AG10803 (cell line): ENCODE measurements around the gene ADAMTS18.

Experiments
- DNase-seq: peaks from one replicate; pipeline ENCODE4 v3.0.0; 2010; ENCODE audit warnings: low read depth
- H3K4me3 ChIP-seq: 2 replicates; pipeline ENCODE4 v1.5.1; 2011; ENCODE audit warnings: mild to moderate bottlenecking, low read length, control low read depth
- CTCF ChIP-seq: conservative IDR thresholded peaks from 2 replicates; pipeline ENCODE4 v1.5.1; 2011; ENCODE audit warnings: mild to moderate bottlenecking, low read length, control low read depth, inconsistent platforms

The ADAMTS18 gene

GRCh38 chr16:77331043-77331442 is 103.8 kb downstream of the ADAMTS18 start:
- no peak for TF ChIP-seq CTCF
- DNase-seq = no peak
- H3K4me3 ChIP-seq = no peak overlapping the region

DNA sequence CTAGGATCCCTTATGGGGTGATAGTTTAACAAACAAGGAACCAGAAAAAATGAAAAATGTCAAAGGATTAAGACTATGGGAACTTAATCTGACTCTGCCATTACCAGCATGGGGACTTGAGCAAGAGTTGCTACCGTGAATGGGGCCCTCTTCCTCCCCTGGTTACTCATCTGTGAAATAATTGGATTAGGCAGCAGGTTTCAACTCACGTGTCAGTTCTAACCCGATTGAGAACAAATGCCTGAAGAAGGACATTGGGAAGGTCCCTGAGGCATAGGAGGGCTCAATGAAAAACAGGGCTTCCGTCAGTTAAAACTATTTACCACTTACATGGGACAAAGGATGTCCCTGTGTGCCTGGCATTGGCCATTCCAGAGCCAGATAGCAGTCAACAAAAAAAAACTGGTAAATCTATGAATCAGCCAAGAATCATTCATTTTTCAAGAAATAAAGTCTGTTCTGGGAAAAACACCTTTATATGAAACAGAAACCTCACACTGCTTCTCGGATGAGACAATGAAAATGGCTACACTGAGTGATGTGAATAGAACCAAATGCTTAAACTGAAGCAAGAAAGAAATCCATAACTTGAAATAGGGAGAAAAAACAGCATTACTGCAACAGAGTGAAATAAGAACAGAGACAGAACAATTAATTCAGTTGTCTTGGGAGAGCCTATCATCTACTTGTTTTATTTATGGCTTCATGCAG is 104.3 kb downstream of the ADAMTS18 start:
- no peak overlapping the region for H3K4me3 ChIP-seq
- DNase-seq = no peak
- no peak for TF ChIP-seq CTCF

DNA sequence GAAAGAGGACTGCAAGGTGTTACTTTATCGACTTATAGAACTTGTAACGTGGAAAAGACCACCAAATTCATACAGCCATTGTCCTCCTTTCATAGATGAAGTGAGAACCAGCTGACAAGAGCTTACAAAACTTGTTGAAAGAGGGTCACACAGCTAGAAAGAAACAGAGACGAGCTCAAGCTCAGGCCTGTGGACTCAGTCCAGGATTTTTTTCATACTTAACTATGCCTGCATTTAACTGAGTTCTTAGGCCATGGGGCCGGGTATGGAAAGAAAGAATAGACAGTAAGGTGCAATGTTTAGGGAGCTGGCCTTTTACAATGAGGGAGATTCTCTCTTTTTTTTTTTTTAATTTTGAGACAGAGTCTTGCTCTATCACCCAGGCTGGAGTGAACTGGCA is 106.1 kb downstream of the ADAMTS18 start:
- no peak overlapping the region for H3K4me3 ChIP-seq
- no peak for DNase-seq
- TF ChIP-seq CTCF = no peak

- no peak for TF ChIP-seq CTCF
- DNase-seq = no peak
- H3K4me3 ChIP-seq = no peak overlapping the region
These were observed 106.6 kb downstream of the ADAMTS18 start for GRCh38 chr16:77328274-77328673.

GRCh38 chr16:77327717-77328116 is 107.1 kb downstream of the ADAMTS18 start:
- no peak overlapping the region for H3K4me3 ChIP-seq
- DNase-seq = no peak
- no peak for TF ChIP-seq CTCF

DNA sequence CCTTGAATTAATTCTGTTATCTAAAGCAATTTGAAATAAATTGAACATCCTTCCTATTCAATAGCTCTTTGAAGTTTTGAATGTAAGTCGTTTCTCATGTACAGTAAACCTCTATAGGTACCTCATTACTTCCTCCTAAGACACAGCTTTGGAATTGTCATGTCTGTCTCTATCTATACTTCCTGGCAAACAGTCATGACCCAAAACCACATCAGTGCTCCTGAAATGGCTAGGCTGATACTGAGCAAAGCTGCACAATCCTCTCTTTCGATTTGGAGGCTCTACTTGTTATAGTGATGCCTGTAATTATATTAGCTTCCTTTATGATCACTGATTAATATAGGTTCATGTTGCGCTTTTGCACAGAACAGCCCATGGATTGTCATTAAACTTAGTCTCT is 110.1 kb downstream of the ADAMTS18 start:
- no peak for TF ChIP-seq CTCF
- DNase-seq = no peak
- no peak overlapping the region for H3K4me3 ChIP-seq

GRCh38 chr16:77323695-77324094 is 111.1 kb downstream of the ADAMTS18 start:
- no peak for DNase-seq
- no peak for TF ChIP-seq CTCF
- H3K4me3 ChIP-seq = no peak overlapping the region
